Activated CD8-positive, alpha-beta memory T cell treated with anti-CD3 and anti-CD28 coated beads, Interleukin-2, amount 10 ng/mL, durations not matched to agents 7 days and 5 days (primary cell): ENCODE measurements around the gene NPNT. TPM values are rescaled to one million over a fixed set of nuclear protein-coding genes. Genes with fewer than 3 reads are reported as not detected.

Source experiments
- ATAC-seq: fragments of 150-1000 bp; cut with Tn5 transposase; one replicate; pipeline ENCODE4 v1.10.0; 2021; ENCODE audit warnings: moderate library complexity
- CTCF ChIA-PET: fragments of 350-600 bp; sonication (Branson Sonifier 250); formaldehyde crosslinking; loops from one replicate; lab custom pipeline; 2021; ENCODE audit warnings: antibody characterized with exemption; lab: Charles Lee
- DNase-seq: peaks from one replicate; pipeline ENCODE4 v3.0.0-alpha.2; 2020
- H3K27ac Mint-ChIP-seq: one replicate; pipeline ENCODE4 v1.8.0; 2021; ENCODE audit warnings: mild to moderate bottlenecking, mixed read lengths
- H3K27me3 Mint-ChIP-seq: one replicate; pipeline ENCODE4 v1.8.0; 2021; ENCODE audit warnings: mixed read lengths
- H3K36me3 Mint-ChIP-seq: one replicate; pipeline ENCODE4 v1.8.0; 2021; ENCODE audit warnings: mild to moderate bottlenecking, mixed read lengths
- H3K4me1 Mint-ChIP-seq: one replicate; pipeline ENCODE4 v1.8.0; 2021; ENCODE audit warnings: mixed read lengths
- H3K4me3 Mint-ChIP-seq: one replicate; pipeline ENCODE4 v1.8.0; 2021; ENCODE audit warnings: mild to moderate bottlenecking, moderate library complexity, mixed read lengths
- H3K9me3 Mint-ChIP-seq: one replicate; pipeline ENCODE4 v1.8.0; 2022; ENCODE audit warnings: low read depth, mixed read lengths
- total RNA-seq, 2 experiments: library from RNA; stranded (reverse); gene quantifications; one replicate each; pipeline ENCODE4 v1.2.3, GENCODE V29; 2021

The NPNT gene
- total RNA-seq, 2 experiments from 2014 or later: not detected

DNA sequence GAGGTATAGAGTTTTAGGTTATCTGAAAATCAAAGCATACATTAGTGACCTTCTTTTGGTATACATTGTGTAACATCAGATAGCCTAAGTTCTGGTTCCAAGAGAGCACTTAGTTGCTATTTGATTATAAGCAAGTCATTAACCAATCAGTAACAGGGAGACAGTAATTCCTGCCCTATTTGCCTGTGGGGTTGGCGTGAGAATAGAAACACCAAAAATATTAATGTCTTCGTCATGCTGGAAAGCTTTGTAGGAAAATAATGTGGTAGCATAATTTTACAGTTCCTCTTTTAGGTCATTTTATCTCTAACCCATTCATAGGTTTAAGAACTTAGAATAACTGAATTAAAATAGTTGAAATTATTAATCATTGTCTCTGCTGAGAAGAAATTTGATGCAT lies 37.8 kb downstream of the NPNT start:
- DNase-seq: no peak

DNA sequence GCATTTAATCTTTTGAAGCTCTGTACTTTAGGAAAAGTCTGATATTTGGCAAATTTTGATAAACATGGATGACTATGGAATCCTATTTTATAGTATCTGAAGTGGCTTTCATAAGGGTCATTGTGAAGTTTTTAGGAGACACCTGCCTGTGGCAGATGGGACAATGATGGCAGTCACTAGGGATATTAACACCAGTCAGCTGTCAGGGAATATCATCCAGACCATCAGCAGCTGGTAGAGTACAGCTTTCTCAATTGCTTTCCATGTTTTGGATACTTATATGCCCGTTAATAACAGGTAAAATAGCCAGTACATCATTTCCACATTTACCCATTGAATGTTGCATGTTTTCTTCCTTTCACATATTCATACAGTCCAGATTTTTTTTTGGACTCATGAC lies 39.1 kb downstream of the NPNT start:
- Mint-ChIP-seq H3K27ac (no peak overlapping the region), H3K4me1 (no peaks in the 10 kb centered on the region), H3K36me3 (no peaks in the 10 kb centered on the region), H3K9me3 (no peaks in the 10 kb centered on the region), H3K4me3 (no peak overlapping the region), H3K27me3 (peaks cover 1% of the 10 kb centered on the region)
- DNase-seq (no peak), ATAC-seq (no peak)
- CTCF ChIA-PET: no interaction called here

More for the DNA sequence above, 37.8 kb downstream of the NPNT start:
- no peak overlapping the region for H3K27ac Mint-ChIP-seq
- H3K4me3 Mint-ChIP-seq: no peak overlapping the region
- peaks cover 3% of the 10 kb centered on the region for H3K27me3 Mint-ChIP-seq
- no peak for ATAC-seq
- CTCF ChIA-PET: no interaction called here
- H3K9me3 Mint-ChIP-seq: no peaks in the 10 kb centered on the region
- no peaks in the 10 kb centered on the region for H3K36me3 Mint-ChIP-seq
- H3K4me1 Mint-ChIP-seq: no peaks in the 10 kb centered on the region

DNA sequence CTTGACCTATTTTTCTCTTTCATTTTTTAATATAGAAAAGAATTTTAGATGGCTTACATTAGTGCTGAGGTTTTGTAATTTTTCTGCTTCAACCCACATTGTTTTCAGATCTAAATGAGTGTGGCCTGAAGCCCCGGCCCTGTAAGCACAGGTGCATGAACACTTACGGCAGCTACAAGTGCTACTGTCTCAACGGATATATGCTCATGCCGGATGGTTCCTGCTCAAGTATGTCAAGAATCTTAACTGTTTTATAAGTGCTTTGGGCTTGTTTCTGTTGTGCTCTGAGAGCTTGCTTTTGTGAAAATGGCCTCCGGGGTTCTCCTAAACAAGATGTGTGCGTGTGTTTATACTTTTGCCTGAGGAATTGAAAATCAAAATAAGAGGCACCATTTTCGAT lies 41.6 kb downstream of the NPNT start:
- H3K27ac Mint-ChIP-seq: no peak overlapping the region
- H3K9me3 Mint-ChIP-seq: no peaks in the 10 kb centered on the region
- DNase-seq (no peak), ATAC-seq (no peak)
- no peaks in the 10 kb centered on the region for H3K36me3 Mint-ChIP-seq
- CTCF ChIA-PET: no interaction called here
- no peak overlapping the region for H3K4me3 Mint-ChIP-seq
- H3K27me3 Mint-ChIP-seq: no peaks in the 10 kb centered on the region
- H3K4me1 Mint-ChIP-seq: no peaks in the 10 kb centered on the region

DNA sequence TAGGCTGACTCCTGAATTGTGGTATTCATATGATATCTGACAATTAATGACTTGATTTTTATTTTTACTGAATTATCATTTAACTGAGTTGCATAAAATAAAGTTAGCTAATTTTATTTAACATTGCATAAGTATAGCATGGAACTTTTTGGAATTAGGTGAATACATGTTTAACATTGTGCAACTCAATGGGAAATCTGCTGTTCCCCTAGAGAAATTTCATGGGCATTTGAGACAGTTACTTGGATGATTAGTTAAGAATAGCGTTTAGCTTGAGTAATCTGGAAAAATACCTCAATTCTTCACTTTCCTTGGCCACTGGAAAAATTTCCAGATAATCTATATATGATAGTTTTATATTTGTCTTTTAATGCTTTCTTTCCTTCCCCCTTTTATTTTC lies 42.5 kb downstream of the NPNT start:
- no peak overlapping the region for H3K4me3 Mint-ChIP-seq
- no peaks in the 10 kb centered on the region for H3K36me3 Mint-ChIP-seq
- ATAC-seq: no peak
- H3K27me3 Mint-ChIP-seq: no peaks in the 10 kb centered on the region
- no peak overlapping the region for H3K27ac Mint-ChIP-seq
- no peaks in the 10 kb centered on the region for H3K9me3 Mint-ChIP-seq
- no peaks in the 10 kb centered on the region for H3K4me1 Mint-ChIP-seq
- no peak for DNase-seq
- CTCF ChIA-PET: no interaction called here

DNA sequence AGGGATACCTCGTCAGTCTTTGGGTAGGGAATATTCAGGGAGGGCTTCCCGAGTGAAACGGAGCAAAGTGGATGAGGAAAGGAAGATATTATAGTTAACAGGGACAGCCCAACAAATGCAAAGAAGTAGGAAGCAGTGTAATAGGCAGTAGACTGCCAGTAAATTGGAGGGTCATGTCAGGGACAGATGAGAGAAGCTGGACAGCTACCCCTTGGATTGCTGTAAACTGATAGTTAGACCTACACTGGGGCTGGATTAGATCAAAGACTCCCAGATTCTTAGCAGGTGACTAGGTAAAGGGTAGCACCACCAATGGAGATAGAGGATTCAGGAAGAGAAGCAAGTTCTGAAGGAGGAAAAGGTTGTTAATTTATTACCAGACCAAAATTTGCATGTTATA lies 48.0 kb downstream of the NPNT start:
- no peaks in the 10 kb centered on the region for H3K4me1 Mint-ChIP-seq
- H3K27me3 Mint-ChIP-seq: no peaks in the 10 kb centered on the region
- no peak overlapping the region for H3K4me3 Mint-ChIP-seq
- no peak overlapping the region for H3K27ac Mint-ChIP-seq
- ATAC-seq (no peak), DNase-seq (no peak)
- CTCF ChIA-PET: no interaction called here
- H3K36me3 Mint-ChIP-seq: no peaks in the 10 kb centered on the region
- peaks cover 3% of the 10 kb centered on the region for H3K9me3 Mint-ChIP-seq

DNA sequence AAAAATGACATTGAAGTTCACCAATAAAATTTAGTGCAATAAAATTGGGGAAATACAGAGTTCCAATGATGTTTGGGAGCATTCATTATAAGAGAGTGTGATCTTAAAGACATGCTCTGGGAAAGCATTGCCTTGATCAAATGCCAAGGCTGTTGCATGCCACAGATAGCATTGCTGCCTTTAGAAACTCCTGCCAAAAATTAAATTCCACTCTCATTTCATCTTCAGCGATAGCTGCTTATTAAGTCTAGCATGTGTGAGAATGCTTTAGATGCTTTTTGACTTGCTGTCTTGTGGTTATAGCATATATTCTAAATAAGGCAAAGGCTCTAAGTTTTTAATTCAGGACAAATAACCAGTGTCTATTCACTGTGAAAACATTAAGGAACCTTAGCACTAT lies 49.3 kb downstream of the NPNT start:
- DNase-seq: no peak
- Mint-ChIP-seq H3K27ac (no peak overlapping the region), H3K9me3 (peaks cover 3% of the 10 kb centered on the region), H3K36me3 (no peaks in the 10 kb centered on the region), H3K27me3 (no peaks in the 10 kb centered on the region), H3K4me3 (no peak overlapping the region), H3K4me1 (no peaks in the 10 kb centered on the region)
- ATAC-seq: no peak
- CTCF ChIA-PET: no interaction called here

DNA sequence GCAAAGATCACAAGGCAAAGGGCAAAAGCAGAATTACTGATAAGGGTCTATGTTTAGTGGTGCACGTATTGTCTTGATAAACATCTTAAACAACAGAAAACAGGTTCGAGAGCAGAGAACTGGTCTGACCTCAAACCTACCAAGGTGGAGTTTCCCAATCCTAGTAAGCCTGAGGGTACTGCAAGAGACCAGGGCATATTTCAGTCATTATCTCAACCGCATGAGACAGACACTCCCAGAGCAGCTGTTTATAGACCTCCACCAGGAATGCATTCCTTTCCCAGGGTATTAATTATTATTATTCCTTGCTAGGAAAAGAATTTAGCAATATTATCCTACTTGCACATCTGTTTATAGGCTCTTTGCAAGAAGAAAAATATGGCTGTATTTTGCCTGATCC lies 51.5 kb downstream of the NPNT start:
- H3K9me3 Mint-ChIP-seq: peaks cover 3% of the 10 kb centered on the region
- CTCF ChIA-PET: no interaction called here

DNA sequence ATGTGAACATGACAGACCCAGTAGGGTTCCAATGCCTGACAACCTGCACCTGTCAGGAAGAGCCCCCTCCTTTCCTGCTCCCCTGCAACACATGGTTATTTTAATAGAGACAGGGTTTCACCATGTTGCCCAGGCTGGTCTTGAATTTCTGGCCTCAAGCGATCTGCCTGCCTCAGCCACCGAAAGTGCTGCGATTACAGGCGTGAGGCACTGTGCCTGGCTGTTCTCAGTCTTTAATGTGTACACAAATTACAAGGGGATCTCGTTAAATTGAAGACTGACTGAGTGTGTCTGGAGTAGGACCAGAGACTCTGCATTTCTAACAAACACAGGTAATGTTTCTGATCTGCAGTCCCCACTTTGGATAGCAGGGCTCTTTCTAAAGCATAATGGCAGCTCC lies 55.4 kb downstream of the NPNT start:
- Mint-ChIP-seq H3K9me3 (peaks cover 3% of the 10 kb centered on the region), H3K4me1 (no peaks in the 10 kb centered on the region), H3K27ac (no peak overlapping the region), H3K4me3 (no peak overlapping the region), H3K27me3 (peaks cover 2% of the 10 kb centered on the region), H3K36me3 (no peaks in the 10 kb centered on the region)
- ATAC-seq (no peak), DNase-seq (no peak)
- CTCF ChIA-PET: no interaction called here

More for the DNA sequence above, 51.5 kb downstream of the NPNT start:
- Mint-ChIP-seq H3K4me3 (no peak overlapping the region), H3K4me1 (no peaks in the 10 kb centered on the region), H3K27ac (no peak overlapping the region), H3K27me3 (peaks cover 2% of the 10 kb centered on the region), H3K36me3 (no peaks in the 10 kb centered on the region)
- DNase-seq (no peak), ATAC-seq (no peak)

DNA sequence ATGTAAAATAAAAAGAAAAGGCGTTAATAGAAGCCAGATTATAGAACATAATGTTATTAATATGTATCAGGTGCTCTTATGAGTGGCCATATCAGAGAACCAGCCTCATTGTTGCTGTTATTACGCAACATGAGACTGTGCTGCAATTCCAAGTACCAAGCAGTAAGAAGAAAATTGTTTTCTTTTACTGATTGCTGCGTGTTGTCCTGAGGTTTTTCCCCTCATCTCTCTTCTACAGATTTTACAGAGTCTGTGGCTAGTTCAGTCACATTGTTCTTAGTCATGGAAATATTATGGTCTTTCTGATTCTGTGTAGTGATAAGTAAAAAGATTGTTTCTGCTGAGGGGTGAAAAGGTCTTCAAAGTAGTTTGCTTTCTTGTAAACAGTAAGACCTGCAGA lies 55.9 kb downstream of the NPNT start:
- Mint-ChIP-seq H3K4me1 (no peaks in the 10 kb centered on the region), H3K27ac (no peak overlapping the region), H3K36me3 (no peaks in the 10 kb centered on the region), H3K9me3 (peaks cover 3% of the 10 kb centered on the region), H3K27me3 (peaks cover 3% of the 10 kb centered on the region), H3K4me3 (no peak overlapping the region)
- no peak for DNase-seq
- no peak for ATAC-seq
- CTCF ChIA-PET: no interaction called here

DNA sequence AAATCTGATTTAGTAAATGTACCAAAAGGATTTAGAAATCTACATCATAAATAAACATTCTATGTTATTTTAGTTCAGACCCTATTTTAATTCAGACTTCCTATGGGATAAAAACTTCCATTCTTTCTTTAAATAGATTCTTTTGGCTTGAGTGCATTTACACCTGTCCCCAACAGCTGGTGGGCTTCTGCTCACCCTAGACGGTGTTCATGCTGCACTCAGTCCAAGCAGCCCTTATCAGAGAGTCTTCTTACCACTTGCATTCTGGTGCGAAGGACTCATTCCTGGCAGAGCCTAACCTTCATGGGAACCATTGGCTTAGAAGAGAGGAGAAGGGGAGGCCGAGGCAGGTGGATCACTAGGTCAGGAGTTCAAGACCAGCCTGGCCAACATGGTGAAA lies 57.3 kb downstream of the NPNT start:
- CTCF ChIA-PET: no interaction called here
- Mint-ChIP-seq H3K36me3 (no peaks in the 10 kb centered on the region), H3K4me1 (no peaks in the 10 kb centered on the region), H3K4me3 (no peak overlapping the region), H3K27me3 (peaks cover 5% of the 10 kb centered on the region), H3K27ac (no peak overlapping the region), H3K9me3 (no peaks in the 10 kb centered on the region)
- DNase-seq: no peak
- no peak for ATAC-seq

DNA sequence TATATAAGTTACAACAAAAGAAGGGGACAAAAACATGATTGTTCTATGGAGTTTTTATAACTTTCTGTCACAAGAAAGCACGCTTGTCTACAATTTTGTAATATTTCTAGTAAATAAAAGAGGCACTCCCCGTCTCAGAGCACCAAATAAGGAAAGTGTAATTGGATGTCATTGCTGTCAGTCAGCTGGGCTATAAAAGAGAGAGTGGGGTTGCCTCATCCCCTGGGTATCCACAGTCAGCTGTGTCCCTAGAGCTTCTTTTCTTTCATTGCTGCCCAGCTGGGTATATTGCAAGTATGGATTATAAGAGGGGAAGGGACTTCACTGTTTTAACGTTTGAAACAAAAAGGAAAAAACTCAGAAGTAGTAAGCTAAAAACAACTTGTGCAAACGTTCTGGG lies 61.3 kb downstream of the NPNT start:
- no peaks in the 10 kb centered on the region for H3K9me3 Mint-ChIP-seq
- H3K27me3 Mint-ChIP-seq: peaks cover 3% of the 10 kb centered on the region
- no peak for DNase-seq
- no peak overlapping the region for H3K4me3 Mint-ChIP-seq
- H3K36me3 Mint-ChIP-seq: no peaks in the 10 kb centered on the region
- no peak for ATAC-seq
- CTCF ChIA-PET: no interaction called here
- H3K4me1 Mint-ChIP-seq: no peaks in the 10 kb centered on the region
- no peak overlapping the region for H3K27ac Mint-ChIP-seq

DNA sequence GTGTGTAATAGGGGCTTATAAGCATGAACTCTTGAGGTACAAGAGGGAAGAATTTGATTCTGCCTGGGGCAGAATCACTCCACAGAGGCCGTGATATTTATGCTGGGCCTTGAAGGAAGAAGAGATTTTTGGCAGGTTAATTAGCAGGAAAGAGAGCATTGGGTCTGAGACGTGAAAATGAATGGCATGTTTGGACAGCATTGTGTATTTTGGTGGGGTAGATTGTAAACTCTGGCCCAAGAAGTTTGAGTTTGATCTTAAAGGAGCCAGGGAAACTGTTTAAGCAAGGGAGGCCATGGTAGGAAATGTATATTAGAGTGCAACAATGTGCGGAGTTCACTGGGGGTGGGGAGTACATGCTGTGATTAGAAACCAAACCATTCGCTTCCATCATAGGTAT lies 62.4 kb downstream of the NPNT start:
- no peaks in the 10 kb centered on the region for H3K4me1 Mint-ChIP-seq
- H3K27ac Mint-ChIP-seq: no peak overlapping the region
- DNase-seq (no peak), ATAC-seq (no peak)
- peaks cover 3% of the 10 kb centered on the region for H3K27me3 Mint-ChIP-seq
- no peaks in the 10 kb centered on the region for H3K36me3 Mint-ChIP-seq
- no peak overlapping the region for H3K4me3 Mint-ChIP-seq
- CTCF ChIA-PET: no interaction called here
- no peaks in the 10 kb centered on the region for H3K9me3 Mint-ChIP-seq

DNA sequence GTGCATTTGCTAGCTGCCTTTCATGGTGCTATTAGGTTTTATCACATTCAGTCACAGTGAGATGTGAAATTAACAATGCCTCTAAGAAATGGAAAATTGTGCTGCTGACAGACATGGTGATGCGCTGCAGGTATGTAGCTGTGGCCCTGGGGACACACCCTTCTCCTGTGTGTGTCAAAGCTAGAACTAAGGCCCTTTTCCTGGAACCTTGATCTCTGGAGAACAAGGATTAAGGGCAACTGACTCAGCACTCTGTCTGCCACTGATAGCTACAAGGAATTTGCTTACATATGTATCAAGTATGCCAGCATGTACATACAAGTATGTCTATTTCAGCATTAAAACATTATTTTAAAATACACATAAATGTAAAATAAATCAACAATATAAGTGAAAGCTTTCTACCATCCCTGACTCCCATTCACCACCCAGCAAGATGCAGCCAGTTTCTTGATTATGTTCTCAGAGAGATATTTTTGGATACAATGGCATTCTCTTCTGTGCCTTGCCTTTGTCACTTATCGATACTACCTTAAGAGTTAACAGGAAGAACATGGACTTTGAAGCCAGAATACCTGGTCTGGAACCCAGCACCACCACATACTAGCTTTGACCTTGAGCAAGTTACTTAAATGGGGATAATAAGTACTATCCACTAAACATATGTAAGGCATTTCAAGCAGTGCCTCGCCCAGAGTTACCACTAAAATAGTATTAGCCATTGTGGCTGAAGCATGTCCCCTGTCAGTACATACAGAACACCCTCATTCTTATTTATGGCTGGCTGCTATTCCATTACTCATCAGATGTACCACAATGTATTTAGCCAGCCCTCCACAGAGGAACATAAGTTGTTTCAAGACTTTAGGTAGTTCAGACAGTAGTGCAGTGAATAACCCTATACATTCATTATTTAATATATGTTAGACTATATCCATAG lies 68.5 kb downstream of the NPNT start:
- Mint-ChIP-seq H3K9me3 (no peaks in the 10 kb centered on the region), H3K36me3 (no peaks in the 10 kb centered on the region), H3K27me3 (no peaks in the 10 kb centered on the region), H3K4me1 (no peaks in the 10 kb centered on the region), H3K4me3 (no peak overlapping the region), H3K27ac (no peak overlapping the region)
- CTCF ChIA-PET: no interaction called here
- ATAC-seq: no peak
- DNase-seq: no peak

DNA sequence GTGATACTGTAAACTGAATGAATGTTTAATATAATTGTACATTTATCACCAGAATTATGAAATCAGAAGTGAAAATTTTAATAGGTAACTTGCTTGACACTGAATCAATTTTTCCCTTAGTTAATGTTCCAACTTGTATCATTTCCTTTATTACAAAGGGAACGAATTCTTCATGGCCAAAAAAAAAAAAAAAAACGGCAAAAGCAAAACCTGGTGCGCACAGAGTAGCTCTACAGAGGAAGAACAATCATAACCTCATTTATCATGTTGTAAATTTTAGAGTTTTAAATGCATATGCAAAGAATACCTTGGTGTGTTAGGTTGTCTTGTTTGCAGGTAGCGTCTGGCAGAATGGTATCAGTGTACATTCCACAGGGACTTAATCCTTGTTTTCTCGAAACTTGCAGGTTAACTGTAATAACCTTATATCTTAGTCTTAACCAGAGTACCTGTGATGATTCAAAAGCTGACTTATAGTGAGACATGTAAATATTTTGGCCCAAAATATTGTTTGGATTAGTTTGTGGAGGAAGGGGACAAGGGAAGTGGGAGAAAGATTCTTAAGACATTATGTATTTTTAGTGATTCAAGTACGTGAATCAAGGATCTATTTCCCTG lies 70.0 kb downstream of the NPNT start:
- Mint-ChIP-seq H3K27me3 (no peaks in the 10 kb centered on the region), H3K36me3 (no peaks in the 10 kb centered on the region), H3K27ac (no peak overlapping the region), H3K9me3 (no peaks in the 10 kb centered on the region), H3K4me3 (no peak overlapping the region), H3K4me1 (no peaks in the 10 kb centered on the region)
- ATAC-seq (no peak), DNase-seq (no peak)
- CTCF ChIA-PET: no interaction called here
